ENCODE measurements around the gene KCNE4.
"Not testable (repeated sequence)": the region's sequence is repeated elsewhere in the genome, so short reads cannot be mapped to it uniquely, and the experiment has no call there.

KCNE4 gene

GRCh38 chr2:223075301-223076270, 23.6 kb downstream of the KCNE4 start:
- no peak overlapping the region for H3K4me3 ChIP-seq (replicated peaks; ENCODE audit: low read depth, low read length)

GRCh38 chr2:223076573-223076972, 24.6 kb downstream of the KCNE4 start:
- H3K4me3 ChIP-seq (replicated peaks; ENCODE audit: low read depth, low read length): no peak overlapping the region
- DNase-seq (ENCODE audit: low read depth): peak; percentile 59
- TF ChIP-seq CTCF (IDR thresholded peaks at IDR 0.05; ENCODE audit: low read length, missing control alignments): no peak

More at GRCh38 chr2:223075301-223076270, 23.6 kb downstream of the KCNE4 start:
- TF ChIP-seq CTCF (IDR thresholded peaks at IDR 0.05; ENCODE audit: low read length, missing control alignments): no peak
- DNase-seq (ENCODE audit: low read depth): no peak

GRCh38 chr2:223078482-223078881, 26.5 kb downstream of the KCNE4 start:
- TF ChIP-seq CTCF (IDR thresholded peaks at IDR 0.05; ENCODE audit: low read length, missing control alignments): no peak
- no peak overlapping the region for H3K4me3 ChIP-seq (replicated peaks; ENCODE audit: low read depth, low read length)
- DNase-seq (ENCODE audit: low read depth): no peak

- TF ChIP-seq CTCF (IDR thresholded peaks at IDR 0.05; ENCODE audit: low read length, missing control alignments): no peak
- no peak for DNase-seq (ENCODE audit: low read depth)
- no peak overlapping the region for H3K4me3 ChIP-seq (replicated peaks; ENCODE audit: low read depth, low read length)
Measured at GRCh38 chr2:223079378-223079777, 27.4 kb downstream of the KCNE4 start.

- no peak for DNase-seq (ENCODE audit: low read depth)
- TF ChIP-seq CTCF (IDR thresholded peaks at IDR 0.05; ENCODE audit: low read length, missing control alignments): no peak
- no peak overlapping the region for H3K4me3 ChIP-seq (replicated peaks; ENCODE audit: low read depth, low read length)
Measured at GRCh38 chr2:223079925-223080324, 27.9 kb downstream of the KCNE4 start.

- not testable (repeated sequence) for DNase-seq (ENCODE audit: low read depth); H3K4me3 ChIP-seq (replicated peaks; ENCODE audit: low read depth, low read length)
Measured at GRCh38 chr2:223080790-223081360, 28.9 kb downstream of the KCNE4 start.

GRCh38 chr2:223081789-223082188, 29.8 kb downstream of the KCNE4 start:
- no peak for TF ChIP-seq CTCF (IDR thresholded peaks at IDR 0.05; ENCODE audit: low read length, missing control alignments)
- no peak overlapping the region for H3K4me3 ChIP-seq (replicated peaks; ENCODE audit: low read depth, low read length)
- DNase-seq (ENCODE audit: low read depth): peak; percentile 35
